GM21717 (cell line): ENCODE measurements around the gene WDR70.
A peak's percentile ranks its signal among the peaks of the same experiment; 100 is the strongest.
"Not testable (repeated sequence)": the region's sequence is repeated elsewhere in the genome, so short reads cannot be mapped to it uniquely, and the experiment has no call there.

ENCODE experiments used
- ATAC-seq: cut with Tn5 transposase; IDR thresholded peaks from one replicate; pipeline ENCODE4 v1.9.1; 2021; ENCODE audit warnings: mild to moderate bottlenecking, moderate library complexity; ENCODE audit not compliant: unreplicated experiment

Gene WDR70

DNA sequence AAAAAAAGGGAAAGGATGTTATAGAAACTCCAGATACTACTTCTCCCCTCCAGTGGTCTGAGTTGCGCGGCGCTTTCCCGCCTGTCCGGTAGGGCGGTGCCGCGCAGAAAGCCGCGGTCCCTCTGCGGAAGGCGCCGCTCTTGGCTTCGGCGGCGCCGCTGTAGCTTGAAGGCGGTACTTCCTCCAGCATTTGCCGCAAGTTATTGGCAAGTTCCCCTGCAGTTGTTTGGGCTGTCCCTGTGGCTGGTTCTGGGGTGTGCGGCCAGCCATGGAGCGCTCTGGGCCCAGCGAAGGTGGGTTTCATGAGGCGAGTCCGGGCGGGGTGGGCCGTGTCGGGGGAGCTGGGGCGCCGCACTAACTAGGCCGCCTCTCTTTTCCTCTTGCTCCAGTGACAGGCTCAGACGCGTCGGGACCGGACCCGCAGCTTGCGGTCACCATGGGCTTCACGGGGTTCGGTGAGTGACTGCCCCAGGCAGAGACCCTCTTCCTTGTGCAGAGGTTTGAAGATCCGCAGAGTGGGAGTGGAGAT, at the start of gene WDR70:
Gene WDR70 (plus strand): TSS at position 219 of the 529 bp plus-strand sequence. CDS start 50 bp downstream, at position 269.
- ATAC-seq: peak; percentile 99

DNA sequence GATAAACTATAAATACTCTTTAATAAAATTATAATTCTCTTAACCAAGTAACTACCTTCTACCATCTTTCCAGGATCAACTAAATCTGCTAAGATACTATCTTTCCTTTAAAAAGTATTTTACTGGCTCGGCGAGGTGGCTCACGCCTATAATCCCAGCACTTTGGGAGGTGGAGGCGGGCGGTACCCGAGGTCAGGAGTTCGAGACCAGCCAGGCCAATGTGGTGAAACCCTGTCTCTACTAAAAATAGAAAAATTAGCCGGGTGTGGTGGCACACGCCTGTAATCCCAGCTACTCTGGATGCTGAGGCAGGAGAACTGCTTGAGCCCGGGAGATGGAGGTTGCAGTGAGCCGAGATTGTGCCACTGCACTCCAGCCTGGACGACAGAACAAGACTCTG, 44.4 kb upstream of the WDR70 start:
- ATAC-seq: not testable (repeated sequence)

DNA sequence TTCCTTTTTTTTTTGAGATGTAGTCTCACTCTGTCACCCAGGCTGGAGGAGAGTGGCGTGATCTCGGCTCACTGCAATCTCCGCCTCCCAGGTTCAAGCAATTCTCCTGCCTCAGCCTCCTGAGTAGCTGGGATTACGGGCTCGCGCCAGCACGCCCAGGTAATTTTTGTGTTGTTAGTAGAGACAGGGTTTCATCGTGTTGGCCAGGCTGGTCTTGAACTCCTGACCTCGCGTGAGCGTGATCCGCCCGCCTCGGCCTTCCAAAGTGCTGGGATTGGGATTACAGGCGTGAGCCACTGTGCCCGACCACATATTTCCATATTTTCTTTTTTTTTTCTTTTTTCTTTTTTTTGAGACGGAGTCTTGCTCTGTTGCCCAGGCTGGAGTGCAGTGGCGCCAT, 36.4 kb upstream of the WDR70 start:
- ATAC-seq: not testable (repeated sequence)

DNA sequence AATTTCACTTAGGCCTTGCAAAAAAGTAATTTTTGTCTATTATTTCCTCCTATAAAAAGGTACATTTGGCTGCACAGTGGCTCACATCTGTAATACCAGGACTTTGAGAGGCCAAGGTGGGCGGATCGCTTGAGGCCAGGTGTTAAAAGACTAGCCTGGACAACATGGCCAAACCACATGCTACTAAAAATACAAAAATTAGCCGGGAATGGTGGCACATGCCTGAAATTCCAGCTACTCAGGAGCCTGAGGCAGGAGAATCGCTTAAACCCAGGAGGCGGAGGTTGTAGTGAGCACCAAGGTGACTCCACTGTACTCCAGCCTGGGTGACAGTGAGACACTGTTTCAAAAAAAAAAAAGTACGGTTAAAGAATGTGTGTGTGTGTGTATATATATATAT, 24.0 kb upstream of the WDR70 start:
- no peak for ATAC-seq

DNA sequence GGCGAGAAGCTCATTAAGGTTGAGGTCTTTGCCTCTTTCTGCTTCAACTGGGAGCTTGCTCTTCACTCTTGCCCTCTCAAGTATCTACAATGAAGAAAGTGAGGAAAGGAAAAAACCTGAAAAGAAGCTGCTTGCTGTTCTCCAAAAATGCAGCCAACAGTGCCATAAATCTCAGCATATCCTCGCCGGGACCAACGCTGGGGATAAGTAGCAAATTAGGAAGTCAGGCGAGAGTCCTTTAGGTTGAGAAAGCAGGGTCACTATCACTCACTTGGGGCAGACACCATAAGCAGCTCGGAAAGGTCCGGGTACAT, 8.6 kb upstream of the WDR70 start:
- peak; percentile 42 for ATAC-seq

DNA sequence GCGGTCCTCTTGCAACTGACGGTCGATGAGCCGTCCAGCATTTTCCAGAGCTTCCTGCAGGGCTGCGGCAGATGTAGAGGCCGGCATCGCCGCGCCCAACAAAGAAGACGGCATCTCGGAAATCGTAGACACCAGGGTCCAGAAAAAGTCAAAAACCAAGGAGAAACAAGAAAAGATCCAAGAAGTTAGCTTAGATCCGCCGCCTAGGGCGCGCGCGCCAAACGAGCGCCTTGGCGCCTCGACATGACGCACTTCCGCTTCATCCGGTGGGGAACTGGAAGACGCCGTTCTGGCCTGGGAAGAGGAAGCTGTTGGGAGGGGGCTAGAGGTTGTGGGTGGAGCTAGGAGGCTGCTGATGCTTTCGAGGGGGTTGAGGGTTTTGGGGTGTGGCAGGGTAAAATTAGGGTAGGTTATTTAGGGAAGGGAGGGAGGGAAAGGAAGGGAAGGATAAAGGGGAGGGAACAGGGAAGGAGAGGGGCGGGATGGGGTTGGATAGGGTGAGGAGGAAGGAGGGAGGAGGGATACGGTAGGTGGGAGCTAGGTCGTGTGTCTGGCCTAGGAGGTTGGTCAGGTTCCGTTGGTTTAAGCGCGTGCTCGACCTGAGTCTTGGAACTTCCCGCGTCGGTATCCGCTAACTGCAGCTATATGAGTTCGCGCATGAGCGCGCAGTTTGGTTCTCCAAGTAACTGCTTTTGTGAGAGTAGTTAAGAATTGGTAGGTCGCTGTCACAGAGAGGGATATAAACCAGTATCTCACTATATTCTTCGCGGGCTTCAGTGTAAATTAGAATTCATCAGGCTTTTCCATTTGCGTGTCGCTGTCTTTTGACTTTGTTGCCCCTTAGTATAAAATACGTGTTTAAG, 8.0 kb upstream of the WDR70 start, which contains the start of gene NUP155:
Gene NUP155 (minus strand): TSS at position 243 of the 863 bp plus-strand sequence. CDS start 129 bp downstream, at position 114.
- ATAC-seq: peak; percentile 96

DNA sequence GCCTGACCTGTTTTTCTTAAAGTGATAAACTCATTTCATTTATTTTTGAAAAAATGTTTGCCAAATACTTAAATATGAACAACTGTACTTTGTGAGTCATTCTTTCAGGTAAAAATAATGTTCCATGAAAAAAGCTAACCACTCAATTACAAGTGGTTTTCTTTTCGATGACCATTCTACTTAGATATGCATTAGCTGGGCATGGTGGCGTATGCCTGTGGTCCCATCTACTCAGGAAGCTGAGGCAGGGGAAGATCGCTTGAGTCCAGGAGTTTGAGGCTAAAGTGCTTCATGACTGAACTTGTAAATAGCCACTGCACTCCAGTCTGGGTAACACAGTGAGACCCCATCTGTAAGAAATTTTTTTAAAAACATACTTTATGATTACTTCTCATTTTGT, 4.0 kb upstream of the WDR70 start:
- no peak for ATAC-seq

DNA sequence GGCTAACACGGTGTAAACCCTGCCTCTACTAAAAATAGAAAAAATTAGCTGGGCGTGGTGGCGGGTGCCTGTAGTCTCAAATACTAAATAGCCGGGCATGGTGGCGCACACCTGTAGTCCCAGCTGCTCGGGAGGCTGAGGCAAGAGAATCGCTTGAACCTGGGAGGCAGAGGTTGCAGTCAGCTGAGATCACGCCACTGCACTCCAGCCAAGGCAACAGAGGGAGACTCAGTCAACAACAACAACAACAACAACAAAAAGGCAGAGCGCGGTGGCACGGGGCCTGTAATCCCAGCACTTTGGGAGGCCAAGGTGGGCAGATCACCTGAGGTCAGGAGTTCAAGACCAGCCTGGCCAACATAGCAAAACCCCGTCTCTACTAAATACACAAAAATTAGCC, 1.1 kb upstream of the WDR70 start:
- not testable (repeated sequence) for ATAC-seq

DNA sequence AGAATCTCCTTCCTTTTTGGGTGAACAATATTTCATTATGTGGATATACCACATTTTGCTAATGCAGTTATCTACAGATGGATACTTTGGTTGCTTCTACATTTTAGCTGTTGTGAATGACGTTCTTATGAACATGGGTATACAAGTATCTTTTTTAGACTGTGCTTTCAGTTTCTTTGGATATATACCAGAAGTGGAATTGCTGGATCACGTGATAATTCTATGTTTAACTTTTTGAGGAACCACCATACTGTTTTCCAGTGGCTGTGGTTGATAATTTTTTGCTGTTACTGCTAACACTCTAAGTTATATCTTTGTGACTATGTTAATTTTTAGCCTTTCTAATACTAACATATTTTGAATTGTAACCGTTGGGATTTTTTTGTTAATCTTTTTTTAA, 12.5 kb downstream of the WDR70 start:
- no peak for ATAC-seq

DNA sequence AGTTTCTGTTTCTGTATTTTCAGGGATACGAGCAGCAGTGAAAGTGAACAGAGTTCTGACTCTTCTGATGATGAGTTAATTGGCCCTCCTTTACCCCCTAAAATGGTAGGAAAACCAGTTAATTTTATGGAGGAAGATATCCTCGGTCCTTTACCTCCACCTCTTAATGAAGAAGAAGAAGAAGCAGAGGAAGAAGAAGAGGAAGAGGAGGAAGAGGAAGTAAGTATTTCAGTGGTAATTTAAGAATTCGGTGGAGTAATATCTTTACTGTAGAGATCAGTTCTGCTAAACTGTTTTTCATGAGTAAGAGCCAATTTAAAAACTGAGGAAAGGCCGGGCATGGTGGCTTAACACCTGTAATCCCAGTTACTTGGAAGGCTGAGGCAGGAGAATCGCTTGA, 17.2 kb downstream of the WDR70 start:
- no peak for ATAC-seq

DNA sequence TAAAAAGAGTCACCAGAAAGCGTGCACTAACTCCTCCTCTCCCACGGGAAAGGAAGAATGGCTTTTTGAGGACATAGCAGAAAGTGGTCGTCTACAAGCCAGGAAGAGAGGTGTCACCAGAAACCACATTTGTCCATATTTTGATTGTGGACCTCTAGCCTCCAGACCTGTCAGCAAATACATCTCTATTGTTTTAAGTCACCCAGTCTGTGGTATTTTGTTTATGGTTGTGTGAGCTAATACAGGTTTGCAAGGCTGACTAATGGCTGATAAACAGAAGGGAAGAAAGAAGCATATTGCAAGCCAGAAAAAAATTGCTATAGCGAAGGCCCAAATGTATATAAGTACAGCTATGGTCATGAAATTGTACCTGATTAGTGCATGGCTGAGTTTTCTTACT, 21.4 kb downstream of the WDR70 start:
- no peak for ATAC-seq

DNA sequence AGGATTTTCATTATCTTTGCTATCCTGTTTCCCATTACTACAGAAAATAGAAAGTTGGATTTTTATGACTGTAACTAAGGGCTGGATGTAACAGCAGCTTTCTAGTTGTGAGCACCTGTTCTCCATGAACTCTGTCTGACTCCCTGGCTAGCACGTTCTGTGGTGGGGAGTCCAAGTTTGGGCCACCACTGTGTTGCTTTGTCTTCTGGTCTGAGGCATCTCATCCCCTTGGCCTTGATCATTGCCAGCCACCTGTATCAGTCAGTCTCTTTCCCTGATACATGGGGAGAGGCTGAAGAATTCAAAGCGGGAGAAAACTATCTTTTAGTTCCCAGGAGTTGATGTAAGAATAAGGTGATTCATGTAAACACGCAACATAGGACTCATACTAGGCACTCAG, 33.4 kb downstream of the WDR70 start:
- ATAC-seq: no peak

DNA sequence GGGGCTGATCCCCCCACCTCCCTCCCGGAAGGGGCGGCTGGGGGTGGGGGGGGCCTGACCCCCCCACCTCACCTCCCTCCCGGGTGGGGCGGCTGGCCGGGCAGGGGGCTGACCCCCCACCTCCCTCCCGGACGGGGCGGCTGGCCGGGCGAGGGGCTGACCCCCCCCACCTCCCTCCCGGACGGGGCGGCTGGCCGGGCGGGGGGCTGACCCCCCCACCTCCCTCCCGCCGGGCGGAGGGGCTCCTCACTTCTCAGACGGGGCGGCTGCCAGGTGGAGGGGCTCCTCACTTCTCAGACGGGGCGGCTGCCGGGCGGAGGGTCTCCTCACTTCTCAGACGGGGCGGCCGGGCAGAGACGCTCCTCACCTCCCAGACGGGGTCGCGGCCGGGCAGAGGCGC, 36.3 kb downstream of the WDR70 start:
- ATAC-seq: not testable (repeated sequence)

DNA sequence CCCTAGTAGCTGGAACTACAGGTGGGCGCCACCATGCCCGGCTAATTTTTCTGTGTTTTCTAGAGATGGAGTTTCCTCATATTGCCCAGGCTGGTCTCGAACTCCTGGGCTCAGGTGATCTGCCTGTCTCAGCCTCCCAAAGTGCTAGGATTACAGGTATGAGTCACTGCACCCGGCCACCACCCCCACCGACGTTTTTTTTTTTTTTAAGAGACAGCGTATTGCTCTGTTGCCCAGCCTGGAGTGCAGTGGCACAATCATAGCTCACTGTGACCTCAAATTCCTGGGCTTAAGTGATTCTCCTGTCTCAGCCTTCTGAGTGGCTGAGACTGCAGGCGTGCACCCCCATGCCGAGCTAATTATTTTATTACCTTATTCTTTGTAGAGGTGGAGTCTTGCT, 38.2 kb downstream of the WDR70 start:
- ATAC-seq: no peak

DNA sequence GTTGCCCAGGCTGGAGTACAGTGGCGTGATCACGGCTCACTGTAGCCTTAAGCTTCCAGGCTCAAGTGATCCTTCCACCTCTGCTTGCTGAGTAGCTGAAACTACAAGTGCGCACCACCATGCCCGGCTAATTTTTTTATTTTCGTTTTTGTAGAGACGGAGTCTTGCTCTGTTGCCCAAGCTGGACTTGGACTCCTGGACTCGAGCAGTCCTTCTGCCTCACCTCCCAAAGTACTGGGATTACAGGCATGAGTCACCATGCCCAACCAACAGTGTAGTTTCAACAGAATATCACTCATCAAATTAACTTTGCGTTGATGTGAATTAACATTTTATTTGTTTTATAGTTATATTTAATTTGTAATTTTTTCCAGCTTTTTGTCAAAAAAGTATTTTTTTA, 45.3 kb downstream of the WDR70 start:
- ATAC-seq: no peak

DNA sequence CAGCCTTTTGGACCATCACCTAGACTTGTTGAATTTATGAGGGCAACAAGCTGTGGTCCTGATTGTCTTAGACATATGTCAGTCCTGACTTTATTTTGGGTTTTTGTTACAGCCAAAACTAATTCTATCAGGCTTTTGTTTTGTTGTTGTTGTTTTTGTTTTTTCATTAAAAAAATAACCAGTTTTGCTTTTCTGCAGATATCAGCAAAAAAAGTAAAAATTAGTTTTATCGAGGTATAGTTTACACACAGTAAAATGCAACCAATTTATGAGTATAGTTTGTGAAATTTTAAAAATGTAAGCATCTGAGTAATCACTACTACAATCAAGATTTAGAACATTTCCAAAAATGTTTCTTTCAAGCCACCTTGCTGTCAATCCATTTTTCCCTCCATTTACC, 48.9 kb downstream of the WDR70 start:
- no peak for ATAC-seq

DNA sequence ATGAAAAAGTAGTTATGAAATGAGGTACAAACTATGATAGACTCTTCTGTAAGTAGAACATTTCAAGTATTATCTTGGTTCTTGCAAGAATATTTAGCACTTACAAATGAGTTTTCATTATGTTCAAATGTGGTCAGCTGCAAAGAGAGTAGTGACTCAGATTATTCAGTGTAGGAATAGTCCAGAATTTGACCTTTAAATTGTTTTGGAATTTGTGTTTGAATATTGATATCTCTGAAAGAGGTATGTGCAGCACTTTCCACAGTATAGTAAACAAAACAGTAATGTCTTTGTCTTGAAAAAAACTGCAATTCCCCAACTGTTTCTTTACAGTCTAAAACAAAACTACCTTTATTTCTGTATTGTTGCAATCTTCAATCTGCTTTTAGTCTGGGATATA, 56.1 kb downstream of the WDR70 start:
- no peak for ATAC-seq

DNA sequence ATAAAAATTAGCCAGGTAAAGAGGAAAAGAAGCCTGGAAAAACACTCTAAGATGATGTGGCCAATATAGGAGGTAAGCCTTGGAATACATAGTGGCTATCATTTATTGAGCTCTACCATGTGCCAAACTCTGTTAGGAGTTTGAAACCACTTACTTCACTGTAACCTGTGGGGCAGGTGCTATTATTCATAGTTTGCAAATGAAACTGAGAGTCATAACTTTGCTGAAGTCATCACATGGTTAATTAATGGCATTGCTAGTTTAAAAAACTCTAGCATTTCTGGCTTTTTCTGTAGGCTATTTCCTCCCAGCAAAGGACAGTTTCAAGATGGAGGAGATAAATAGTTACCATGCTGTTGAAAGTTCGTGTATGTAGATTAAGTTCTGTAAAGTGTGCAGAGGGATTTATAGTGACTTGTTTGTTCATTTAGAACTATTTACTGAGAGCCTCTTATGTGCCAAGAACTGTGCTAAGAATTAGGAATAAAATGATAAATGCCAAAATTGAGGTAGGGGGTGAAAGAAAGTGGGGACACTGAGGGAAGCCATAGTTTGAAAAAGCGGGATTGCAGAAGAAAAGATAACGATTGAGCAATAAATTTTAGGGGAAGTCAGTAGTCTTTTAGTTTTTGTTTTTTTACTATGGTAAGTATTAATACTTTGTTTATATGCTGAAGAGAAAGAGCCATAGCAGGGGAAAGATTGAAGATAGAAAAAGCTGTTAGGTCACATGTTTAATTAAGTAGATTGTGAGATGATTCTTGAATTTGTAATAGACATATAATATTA, 57.2 kb downstream of the WDR70 start:
- no peak for ATAC-seq

DNA sequence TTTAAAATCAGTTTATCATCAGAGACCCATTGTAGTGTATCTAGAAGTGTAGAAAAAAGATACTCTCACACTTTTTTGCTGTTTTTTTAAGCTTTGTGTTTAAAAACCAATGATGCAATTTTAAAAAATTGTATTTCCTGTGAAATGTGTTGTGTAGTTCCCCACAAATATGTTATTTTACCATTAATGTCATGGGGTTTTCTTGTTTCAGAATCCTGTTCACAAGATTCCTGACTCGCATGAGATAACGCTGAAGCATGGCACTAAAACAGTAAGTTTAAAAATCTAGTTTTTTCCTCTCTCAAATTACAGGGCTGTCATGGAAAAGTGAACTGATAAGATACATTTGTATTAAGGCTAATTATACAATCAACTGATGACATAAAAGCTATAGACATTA, 58.6 kb downstream of the WDR70 start:
- no peak for ATAC-seq

DNA sequence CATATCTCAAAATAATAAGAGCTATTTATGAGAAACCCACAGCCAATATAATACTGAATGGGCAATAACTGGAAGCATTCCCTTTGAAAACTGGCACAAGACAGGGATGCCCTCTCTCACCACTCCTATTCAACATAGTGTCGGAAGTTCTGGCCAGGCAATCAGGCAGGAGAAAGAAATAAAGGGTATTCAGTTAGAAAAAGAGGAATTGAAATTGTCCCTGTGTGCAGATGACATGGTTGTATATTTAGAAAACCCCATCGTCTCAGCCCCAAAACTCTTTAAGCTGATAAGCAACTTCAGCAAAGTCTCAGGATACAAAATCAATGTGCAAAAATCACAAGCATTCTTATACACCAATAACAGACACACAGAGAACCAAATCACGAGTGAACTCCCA, 66.7 kb downstream of the WDR70 start:
- not testable (repeated sequence) for ATAC-seq

DNA sequence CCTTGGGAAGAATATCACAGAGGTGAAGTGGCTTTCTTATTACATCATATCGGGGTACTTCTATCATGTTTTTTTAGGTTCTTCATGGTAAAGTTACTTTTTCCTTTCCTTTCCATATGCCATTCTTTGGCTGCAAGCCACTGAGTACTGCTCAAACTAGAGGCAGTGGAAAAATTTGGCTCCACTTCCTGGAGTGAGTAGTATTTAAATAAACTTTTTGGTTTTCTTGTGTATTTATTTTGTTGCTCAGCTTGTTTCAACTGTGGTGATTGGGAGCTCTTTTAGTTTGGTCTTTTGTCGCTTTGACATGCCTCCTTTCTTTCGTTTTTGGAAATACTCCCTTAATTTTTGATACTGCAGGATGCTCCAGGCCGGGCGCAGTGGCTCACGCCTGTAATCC, 69.8 kb downstream of the WDR70 start:
- ATAC-seq: no peak

DNA sequence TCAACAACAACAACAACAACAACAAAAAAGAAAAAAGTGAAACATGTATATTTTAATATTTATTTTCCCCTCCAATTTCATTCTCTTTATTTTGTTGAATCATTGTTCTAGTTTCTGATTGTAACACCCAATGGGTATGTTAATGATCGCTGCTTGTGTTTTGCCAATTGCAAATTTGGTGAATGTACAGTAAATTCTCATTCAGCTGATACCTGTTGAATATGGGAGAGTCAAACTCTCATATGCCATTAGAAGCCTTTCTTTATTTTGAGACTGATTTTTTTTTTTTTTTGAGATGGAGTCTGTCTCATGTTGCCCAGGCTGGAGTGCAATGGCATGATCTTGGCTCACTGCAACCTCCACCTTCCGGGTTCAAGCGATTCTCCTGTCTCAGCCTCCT, 72.9 kb downstream of the WDR70 start:
- not testable (repeated sequence) for ATAC-seq
